Activated CD4-positive, CD25-positive, alpha-beta regulatory T cell treated with anti-CD3 and anti-CD28 coated beads, Interleukin-2, amount 50 U/mL, for 72 hours (primary cell): ENCODE results near the gene CHN1.

Experiments used
- DNase-seq: peaks from one replicate; pipeline ENCODE4 v3.0.0; 2021

CHN1 gene

GRCh38 chr2:174863183-174863582 is 142.0 kb downstream of the CHN1 start:
- DNase-seq, result no peak

DNA sequence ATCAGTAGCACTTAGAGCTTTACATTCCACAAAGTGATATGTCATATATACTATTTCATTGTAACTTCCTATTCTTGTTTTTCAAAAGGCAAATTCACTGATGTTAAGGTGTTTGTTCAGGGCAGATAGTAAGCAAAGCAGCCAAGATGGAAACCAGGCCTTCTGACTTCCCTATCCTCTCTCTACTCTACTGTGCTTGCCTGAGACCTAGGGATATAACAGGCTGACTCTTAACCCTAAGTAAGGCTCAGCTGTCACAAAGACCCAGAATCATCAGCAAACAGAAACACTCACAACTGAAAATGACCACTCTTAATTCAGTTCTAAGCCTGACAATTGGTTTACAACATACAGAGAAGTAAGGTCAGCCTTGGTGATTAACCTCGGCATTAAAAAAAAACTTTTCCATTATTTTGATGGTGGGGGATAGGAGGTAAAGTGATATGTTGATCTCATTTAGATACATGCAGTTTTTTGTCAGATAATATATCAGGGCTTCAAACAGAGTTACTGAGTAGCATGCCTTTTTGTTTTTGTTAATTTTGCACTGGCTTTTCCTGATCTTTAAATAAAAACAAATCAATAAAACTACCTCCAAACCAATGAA is 145.5 kb downstream of the CHN1 start:
- DNase-seq, result no peak

- DNase-seq, result no peak
These were observed 146.4 kb downstream of the CHN1 start for GRCh38 chr2:174858745-174859144.

DNA sequence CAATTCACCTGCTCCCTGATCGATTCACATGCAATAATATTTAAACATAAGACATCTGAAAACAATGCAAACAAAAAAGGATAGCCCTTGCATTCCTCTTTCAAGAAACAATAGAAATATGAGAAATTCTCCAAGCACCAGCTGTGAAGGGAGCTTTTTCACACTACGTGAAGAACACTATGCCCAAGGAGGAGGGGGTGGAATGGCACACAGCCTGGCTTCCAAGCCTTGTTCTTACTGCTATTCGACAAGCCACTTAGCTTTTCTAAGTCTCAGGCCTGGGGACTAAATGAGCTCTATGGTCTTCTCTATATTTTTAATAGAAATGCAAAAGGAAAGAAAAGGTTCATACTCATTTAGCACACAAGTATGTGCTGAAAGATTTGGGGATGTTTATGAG is 148.7 kb downstream of the CHN1 start:
- no peak for DNase-seq

- no peak for DNase-seq
These were observed 157.9 kb downstream of the CHN1 start for GRCh38 chr2:174846941-174847938.

GRCh38 chr2:174846218-174846617 is 159.0 kb downstream of the CHN1 start:
- DNase-seq, result no peak

DNA sequence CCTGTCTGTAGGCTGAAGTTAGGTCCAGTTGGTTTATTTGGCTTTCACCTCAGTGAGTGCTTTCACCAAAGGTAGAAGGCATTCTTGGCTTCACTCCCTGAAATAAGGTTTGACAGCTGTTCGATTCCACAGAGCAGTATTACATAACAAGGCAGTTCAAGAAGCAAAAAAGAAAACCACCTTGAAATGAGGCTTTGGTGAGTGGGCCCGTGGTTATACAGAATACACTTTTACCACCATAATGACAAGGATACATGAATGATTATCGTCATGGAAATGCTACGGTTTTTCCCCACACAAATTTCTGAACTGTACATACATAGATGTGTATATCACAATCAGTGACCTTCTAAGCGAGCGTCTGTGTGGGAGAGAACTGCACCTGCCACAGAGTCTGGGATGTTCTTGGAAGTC is 160.9 kb downstream of the CHN1 start:
- DNase-seq, result no peak

- no peak for DNase-seq
These were observed 162.7 kb downstream of the CHN1 start for GRCh38 chr2:174842496-174842895.

DNA sequence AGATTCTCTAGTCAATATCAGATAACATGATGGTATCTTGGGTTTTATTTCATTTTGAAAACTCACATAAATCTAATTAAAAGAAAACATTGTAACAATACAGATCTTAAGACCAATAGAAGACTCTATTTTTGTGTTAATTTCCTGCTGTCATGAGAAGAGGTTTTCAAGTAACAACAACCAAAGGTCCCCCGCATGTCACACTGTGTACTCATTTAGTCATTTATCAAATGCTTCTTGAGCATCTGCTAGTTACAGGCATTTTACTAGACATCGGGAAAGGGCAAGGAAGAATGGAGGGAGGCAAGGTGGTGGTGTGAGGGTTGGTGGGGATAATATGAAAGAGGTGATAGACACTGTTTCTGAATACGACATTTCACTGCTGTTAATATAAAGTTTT is 163.2 kb downstream of the CHN1 start:
- no peak for DNase-seq

DNA sequence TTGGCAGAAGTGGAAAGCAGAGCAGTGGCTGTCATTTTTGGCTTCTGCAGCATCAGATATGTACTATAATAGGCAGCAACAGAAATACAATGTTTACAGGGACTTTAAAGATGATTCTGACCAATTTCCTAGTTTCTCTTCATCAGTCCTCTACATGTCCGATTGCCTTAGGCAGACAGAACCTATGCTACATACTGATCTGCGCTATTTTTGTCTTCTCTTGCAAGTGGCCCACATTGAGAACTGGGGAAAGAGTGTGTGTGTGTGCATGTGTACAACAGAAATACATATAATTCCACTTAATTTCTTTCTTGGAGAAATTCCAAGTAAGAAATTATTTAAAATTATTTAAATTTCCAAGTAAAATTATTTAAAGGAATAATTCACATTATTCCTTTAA is 163.8 kb downstream of the CHN1 start:
- no peak for DNase-seq

- no peak for DNase-seq
These were observed 164.7 kb downstream of the CHN1 start for GRCh38 chr2:174840436-174840835.

- DNase-seq, result no peak
These were observed 165.5 kb downstream of the CHN1 start for GRCh38 chr2:174839662-174840061.

DNA sequence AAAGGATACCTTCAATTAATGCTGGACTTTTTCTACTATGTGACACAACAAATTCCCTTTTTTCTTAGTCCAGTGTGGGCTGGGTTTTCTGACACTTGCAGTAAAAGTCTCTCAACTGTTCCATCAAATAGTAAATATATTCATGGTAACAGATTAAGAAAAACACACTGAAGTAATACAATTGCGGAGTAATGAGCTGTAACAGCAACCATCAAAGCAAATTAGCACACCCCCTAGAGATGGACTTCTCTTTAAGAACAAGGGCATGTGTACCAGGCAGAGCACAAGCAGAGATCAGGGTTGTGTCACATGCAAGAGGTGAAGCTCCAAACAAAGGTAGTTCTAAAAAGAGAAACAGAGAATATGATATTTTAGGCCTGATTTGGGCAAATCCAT is 168.2 kb downstream of the CHN1 start:
- no peak for DNase-seq

- DNase-seq, result no peak
These were observed 168.7 kb downstream of the CHN1 start for GRCh38 chr2:174836377-174836994.

- DNase-seq, result no peak
These were observed 169.4 kb downstream of the CHN1 start for GRCh38 chr2:174835797-174836255.

GRCh38 chr2:174833737-174834136 is 171.4 kb downstream of the CHN1 start:
- DNase-seq, result no peak

- DNase-seq, result no peak
These were observed 174.6 kb downstream of the CHN1 start for GRCh38 chr2:174830561-174830960.

DNA sequence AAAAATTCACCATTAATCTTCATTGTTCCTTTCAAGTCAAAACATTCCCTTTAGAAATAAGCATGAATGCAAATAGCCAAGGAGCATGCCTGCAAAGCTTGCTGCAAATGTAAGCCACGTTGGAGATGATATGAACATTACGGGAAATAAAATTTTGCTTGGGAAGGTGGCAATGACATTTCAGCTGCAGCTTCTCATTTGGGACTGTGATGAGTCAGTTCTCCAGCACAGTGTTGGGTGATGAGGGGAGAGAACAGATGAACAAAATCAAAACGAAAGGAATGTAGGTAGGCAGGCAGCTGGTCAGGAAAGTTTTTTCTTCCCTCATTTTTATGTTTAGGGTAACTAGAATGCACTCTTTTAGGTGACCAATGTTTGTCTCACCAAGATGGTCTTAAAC is 175.6 kb downstream of the CHN1 start:
- DNase-seq, result no peak

DNA sequence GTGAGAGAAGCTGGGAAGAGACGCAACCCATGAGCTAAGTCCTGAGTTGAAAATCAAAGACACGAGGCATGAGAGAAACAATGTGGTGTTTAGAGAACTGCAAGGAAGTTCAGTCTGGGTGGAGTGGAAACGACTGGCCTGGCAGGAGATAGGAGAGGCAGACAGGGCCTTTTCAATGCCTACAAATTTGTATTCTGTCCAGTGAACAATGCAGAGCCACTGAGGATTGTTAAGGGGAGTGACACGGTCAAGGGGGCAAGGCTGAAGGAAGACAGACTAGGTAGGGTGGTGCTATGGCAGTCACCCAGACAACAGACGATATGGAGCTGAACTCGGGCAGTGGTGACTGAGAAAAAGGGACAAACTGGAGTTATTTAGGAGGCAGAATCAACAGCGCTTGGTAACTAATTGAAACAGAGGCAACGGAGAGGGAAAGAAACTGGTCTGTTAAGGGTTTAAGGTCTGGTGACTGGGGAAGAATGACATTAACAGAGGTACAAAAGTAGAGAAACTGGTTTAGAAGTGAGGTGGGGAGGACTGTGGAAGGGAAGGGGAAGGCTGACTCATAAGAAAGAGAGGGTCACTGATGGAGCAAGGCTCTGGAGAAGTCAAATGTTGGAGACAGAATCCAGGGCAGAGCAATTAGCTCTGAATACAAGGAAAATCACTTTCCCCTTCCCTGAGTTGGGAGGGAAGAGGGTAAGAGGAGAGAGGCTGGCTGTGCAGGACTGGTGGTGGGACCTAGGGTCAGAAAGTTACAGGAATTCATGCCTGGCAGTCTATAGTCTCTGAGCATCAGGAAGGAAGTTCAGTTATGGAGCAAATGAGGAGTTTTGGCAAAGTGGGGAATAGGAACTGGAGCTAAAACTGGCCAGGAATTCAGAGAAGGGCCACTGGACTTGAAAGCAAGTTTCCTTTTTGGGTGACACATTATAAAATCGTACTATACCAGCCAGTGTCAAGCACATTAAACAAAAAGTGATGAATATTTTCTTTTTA is 177.5 kb downstream of the CHN1 start:
- DNase-seq, result no peak

DNA sequence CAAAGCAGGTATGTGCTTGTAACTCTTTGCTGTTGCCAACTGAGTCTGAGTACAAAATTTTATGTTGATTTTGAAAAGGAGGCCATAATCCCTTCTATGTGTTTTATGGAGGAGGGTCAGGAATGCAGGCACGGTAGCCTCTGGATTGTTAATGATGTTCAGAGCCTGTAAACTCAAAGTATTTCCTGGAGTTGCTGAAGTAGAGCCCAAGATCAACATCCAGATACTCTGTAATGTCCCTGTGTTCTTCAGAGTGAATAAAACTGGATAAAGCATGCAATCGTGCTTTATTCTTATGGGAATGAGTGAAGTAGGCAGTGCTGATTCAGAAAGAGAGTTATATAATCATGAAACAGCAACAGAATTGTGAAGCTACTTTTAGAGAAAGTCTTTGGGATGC is 179.1 kb downstream of the CHN1 start:
- no peak for DNase-seq

- no peak for DNase-seq
These were observed 181.1 kb downstream of the CHN1 start for GRCh38 chr2:174824068-174824467.

GRCh38 chr2:174821628-174822027 is 183.6 kb downstream of the CHN1 start:
- DNase-seq, result no peak

DNA sequence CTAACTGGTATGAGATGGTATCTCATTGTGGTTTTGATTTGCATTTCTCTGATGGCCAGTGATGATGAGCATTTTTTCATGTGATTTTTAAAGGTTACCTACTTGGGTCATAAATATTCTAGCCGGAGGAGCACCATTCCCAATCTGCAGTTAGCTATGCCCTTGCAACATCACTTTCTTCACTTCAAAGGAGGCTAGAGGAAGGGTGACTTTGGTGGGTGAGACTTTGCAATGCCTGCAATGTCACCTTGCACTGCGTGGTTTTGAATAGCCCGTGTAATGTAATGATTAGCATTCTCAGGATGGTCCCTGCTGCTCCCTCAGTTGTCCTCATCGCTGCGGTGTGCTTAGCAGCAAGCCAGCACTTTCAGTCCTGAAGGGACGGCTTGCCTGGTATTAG is 184.8 kb downstream of the CHN1 start:
- DNase-seq, result no peak
